HG03159 (cell line): ENCODE results near the gene NCOA5.
"Not testable (repeated sequence)": the region's sequence is repeated elsewhere in the genome, so short reads cannot be mapped to it uniquely, and the experiment has no call there.

Experiments
- ATAC-seq: cut with Tn5 transposase; IDR thresholded peaks from one replicate; pipeline ENCODE4 v1.9.1; 2021; ENCODE audit warnings: mild to moderate bottlenecking, moderate library complexity; ENCODE audit not compliant: unreplicated experiment

The NCOA5 gene

DNA sequence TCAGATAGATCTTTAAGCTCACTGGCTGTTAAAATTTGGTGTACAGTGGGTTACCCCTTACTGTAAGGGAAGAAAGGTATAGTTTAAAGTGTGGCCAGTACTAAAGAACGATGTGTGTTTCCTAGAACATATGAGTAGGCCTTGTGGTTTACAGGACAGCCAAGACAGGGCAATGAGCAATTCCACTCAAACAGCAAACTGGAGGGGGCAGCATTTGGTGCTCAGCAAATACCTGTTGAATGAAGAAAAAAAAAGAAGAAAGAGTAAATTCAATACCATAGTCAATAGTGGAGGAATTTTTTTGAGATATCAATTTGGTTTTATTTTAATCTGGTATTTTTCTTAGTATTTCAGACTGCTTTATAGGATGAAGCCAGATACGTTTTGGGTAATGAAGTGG lies 3.8 kb upstream of the NCOA5 start:
- ATAC-seq, result no peak

DNA sequence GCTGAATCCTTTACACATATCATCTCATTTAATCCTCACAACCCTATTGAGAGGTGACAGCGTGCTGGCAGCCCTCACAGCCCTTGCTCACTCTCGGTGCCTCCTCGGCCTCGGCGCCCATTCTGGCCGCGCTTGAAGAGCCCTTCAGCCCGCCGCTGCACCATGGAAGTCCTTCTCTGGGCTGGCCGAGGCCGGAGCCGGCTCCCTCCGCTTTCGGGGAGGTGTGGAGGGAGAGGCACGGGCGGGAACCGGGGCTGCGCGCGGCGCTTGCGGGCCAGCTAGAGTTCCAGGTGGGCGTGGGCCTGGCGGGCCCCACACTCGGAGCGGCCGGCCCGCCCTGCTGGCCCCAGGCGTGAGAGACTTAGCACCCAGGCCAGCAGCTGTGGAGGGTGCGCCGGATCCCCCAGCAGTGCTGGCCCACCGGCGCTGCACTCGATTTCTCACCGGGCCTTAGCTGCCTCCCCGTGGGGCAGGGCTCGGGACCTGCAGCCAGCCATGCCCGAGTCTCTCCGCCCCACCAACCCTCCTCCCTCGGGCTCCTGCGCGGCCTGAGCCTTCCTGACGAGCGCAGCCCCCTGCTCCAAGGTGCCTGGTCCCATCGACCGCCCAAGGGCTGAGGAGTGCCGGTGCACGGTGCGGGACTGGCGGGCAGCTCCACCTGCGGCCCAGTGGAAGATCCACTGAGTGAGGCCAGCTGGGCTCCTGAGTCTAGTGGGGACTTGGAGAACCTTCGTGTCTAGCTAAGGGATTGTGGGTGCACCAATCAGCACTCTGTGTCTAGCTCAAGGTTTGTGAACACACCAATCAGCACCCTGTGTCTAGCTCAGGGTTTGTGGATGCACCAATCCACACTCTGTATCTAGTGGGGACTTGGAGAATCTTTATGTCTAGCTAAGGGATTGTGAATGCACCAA lies 2.1 kb upstream of the NCOA5 start:
- not testable (repeated sequence) for ATAC-seq

DNA sequence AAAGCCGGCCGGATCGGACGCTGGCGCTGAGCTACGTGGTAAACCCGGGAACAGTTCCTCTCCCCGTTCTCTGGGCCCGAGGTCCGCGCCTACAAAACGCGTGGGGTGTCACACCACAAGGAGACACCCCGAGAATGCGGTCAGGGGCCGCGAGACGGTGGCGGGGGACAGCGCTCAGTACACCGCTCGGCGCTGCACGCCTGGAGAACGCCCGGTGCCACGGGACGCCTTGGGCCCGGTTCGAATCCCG lies 670 bp downstream of the NCOA5 start:
- peak; percentile 34 for ATAC-seq

DNA sequence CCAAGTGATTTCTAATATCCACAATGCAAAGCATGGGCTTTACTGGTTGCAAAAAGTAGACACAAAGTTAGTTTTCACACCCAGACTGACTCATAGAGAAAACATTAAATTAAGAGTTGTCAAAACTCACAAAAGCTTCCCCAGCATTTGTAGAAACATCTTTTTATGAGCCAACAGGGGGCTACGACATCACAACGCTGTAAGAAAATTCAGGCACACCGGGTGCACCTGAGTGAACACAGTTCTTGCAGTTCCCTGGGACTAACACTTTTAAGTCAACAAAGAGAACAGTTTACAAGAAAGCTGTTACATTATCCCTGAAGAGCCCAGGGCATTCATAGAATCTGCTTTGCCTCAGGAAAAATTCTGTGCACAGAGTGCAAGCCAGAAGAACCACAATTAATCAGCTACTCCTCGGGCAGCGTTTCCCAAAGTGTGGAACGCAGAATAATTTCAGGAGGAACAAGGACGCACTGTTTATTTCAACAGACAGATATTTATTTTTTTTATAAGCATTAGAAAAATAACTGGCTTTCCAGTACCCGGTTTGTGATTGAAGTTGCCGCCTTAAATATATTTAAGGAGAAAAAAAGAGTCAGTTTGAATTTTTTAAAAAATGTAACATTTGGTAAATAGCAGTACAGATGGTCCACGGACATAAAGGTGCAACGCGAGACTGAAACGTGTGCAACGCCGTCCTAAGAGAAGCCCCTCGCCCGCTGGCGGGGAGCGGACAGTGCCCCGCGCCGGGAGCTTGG lies 1.2 kb downstream of the NCOA5 start:
- no peak for ATAC-seq

DNA sequence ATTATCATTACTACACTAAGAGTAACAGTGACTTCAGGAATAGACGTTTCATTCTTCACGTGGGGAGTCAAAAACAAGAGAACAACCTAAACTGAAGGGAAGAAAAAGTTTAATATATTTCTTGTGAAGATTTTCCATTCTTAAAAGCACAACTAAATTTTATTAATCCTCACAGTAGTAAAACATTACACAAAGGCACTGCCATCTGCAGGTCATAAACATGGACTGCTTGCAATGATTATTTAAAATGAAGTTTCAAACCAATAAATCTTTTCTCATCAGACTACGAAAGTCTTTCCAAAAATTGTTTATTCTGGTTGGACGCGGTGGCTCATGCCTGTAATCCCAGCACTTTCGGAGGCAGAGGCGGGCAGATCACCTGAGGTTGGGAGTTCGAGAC lies 2.6 kb downstream of the NCOA5 start:
- ATAC-seq, result no peak

DNA sequence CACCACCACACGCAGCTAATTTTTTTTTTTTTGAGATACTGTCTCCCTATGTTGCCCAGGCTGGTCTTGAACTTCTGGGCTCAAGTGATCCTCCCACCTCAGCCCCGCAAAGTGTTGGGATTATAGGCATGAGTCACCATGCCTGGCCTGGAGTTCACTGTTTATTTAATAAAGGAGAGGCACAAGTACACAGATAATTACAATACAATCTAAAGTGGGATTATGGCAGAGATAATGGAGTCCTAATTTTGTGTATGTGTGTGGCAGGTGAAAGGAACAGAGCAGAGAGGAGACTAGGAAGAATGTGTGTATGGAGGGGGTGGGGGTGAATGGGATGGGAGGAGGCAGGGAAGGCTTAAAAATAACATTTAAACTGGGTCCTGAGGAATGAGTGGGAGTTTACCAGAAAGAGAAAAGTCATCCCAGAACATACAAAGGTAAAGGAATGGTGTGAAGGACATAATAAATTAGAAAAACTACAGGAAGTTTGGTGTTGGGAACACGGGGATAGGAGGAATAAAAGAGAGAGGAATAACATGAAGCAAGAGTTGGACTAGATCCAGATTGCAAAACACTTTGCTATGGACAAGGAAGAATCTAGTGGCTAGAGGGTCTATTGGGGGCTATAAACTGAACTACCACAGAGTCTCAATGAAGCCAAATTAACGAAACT lies 4.4 kb downstream of the NCOA5 start:
- ATAC-seq, result no peak

DNA sequence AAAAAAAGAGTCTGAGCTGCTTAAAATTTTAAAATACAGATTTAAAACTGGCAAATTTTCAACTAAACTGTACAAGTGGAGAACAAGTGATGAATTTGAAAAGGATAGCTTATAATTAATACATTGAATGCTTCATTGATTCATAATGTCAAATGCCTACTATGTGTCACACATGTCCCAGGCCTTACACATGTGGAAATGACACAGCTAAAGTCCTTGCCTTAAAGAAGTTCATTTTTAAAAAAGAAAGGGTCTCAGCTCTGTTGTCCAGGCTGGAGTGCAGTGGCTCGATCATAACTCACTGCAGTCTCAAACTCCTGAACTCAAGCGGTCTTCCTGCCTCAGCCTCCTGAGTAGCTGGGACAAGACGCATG lies 5.0 kb downstream of the NCOA5 start:
- ATAC-seq, result no peak

DNA sequence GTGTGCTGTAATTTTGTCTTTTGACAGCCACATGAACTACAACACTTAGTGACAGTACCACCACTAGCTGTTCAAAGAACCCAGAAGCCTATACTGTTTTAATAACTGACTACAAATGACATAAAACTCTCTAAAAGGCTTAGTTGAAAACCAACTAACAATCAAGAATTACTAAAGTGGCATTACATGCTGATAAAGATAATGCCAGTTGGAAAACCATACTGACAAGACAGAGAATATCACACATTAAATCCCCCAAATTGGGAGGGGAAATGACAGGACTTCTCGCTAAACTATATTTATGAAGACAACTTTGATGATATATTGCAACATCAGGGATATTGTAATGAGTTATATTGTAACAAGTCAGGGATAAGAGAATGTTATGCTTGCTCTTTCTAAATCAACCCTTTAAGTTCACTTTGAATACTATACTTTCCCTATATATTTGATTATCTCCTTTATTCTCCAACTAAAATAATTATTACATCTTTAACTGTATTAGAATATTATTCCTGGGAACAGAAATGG lies 6.2 kb downstream of the NCOA5 start:
- ATAC-seq, result no peak

DNA sequence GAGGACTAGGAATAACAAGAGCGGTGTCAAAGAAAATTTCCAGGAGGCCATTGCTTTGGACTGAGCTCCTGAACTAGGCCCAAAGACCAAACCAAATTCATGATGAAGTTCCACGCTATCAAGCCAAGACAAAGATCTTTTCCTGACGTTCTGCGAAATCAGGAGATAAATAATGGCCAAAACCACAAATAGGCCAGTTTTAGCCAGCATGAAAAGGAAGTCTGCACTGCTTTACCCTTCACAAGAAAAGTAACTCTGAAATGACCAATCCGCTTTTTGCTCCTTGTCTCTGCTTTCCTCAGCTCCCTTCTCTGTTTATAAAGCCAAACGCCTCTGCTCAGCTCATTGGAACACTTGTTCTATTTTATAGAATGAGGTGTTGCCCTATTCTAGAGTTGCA lies 6.7 kb downstream of the NCOA5 start:
- ATAC-seq, result no peak

DNA sequence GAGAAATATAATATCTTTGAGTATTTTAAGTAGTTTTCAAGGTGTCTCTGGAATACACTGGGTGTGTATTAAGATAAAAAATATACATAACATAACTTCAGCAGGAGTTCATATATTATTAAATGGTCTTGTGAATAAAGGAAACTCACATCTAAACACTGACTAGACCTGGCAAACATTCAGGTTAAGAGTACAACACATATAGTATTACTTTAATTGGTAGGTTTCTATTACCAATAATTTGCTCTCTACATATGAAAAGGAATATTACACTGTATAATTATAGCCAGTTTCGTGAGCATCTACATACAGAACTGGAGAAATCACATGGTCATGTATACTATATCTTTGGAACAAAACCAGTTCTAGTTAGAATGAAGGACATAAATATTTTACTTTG lies 8.7 kb downstream of the NCOA5 start:
- no peak for ATAC-seq

DNA sequence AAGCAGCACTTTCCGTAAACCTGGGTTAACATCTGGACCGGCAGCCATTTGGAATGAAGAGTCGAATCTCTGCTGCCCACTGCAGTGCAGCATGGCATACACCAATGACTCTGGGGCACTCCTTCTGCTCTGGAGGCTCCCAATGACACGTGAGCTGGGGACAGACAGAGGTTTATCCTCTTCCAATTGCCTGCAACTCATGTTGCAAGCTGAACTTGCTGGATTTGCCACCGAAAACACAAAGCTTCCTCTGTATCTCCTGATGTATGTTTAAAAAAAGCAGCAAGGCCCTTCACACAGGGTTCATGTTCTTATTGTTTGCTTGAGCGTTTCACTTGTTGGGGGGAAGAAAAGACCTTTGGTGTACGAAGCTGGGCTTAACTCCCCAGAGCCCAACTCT lies 10.8 kb downstream of the NCOA5 start:
- ATAC-seq, result no peak

DNA sequence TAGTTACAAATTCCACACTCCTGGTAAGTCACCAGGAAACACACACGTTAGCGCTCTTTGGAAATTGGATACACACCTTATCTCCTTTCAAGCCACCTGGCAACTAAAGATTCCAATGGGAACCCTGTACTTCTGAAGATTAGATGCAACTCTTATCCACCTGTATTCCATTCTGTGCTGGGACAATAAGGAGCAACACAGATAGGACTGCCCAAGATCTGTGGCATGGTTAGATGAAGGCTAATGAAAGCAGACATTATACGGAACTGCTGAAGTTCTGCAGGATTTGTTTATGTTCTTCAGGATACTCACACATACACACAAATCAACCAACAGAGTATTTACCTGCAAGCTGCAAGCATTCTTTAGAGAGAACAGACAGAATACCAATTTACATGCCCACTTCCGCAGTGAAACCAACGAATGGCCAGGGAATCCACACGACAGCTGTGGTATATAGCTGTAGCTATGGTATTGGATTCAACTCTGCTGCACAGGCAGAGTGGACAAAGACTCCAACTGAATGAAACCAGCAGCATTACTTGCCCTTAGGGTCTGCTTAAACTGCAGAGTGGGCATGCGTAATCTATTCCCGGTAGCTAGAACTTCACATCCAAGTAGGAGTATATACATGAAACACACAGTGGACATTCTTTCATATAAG lies 12.0 kb downstream of the NCOA5 start:
- ATAC-seq, result no peak

DNA sequence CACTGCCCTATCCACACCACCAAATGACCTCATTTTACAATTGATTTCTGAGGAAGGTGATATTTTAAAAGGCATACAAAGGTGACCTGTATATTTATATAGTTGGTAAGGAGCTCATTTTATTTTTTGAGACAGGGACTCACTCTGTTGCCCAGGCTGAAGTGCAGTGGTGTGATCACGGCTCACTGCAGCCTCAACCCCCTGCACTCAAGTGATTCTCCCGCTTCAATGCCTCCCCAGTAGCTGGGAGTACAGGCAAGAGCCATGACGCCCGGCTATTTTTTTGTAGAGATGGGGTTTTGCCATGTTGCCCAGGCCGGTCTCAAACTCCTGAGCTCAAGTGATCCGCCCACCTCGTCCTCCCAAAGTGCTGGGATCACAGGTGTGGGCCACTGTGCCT lies 13.0 kb downstream of the NCOA5 start:
- no peak for ATAC-seq

DNA sequence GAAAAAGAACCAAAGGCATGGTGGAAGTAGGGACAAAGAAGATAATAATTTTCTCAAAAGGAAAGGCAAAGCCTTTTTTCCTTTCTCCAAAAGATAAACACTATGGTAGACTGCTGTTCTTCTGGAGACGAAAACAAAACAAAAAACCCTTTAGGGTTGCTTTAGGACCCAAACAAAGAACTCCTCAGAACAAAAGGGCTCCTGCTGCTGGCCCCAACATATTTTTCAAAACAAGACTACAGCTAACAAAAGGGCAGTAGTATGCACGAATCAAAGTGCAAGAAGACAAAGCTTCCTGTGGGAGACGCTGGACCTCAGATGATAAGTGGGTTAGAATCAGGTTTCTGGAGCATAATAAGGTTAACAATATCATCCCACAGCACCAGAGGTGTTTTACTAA lies 15.8 kb downstream of the NCOA5 start:
- ATAC-seq, result no peak

DNA sequence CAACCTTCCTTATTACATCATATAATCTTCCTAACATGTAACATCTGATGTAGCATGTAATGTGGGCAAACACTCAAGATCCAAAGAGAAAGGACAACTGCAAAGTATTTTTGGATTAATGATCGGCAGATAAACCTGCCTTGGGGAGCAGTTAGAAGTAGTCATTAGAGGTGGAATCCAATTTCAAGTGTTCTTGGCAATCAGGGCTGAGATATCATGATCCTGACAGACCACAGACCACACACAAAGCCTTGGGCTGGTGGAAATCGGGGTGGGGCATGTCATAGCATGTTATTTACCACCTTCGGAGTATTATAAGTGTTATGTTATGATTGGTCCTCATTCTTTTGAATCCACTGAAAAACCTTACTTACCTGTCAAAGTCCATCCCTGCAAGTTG lies 16.3 kb downstream of the NCOA5 start:
- ATAC-seq, result no peak

DNA sequence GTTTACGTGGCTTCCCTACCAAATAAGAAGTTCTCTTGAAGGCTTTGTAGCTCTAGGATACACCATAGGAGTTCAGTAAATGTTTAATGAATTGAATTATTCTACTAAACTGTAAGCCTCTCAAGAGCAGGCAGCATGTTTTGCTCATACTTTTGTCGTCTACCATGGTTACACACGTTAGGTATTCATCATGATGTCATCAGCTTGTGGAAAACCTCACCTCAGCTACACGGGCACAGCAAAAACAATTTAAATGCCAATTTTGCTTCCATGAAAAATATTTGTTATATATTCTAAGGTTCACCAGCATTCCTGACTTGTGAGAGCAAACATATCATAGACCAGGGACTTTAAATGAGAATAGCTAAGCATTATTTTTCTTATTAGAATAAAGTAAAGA lies 16.7 kb downstream of the NCOA5 start:
- no peak for ATAC-seq

DNA sequence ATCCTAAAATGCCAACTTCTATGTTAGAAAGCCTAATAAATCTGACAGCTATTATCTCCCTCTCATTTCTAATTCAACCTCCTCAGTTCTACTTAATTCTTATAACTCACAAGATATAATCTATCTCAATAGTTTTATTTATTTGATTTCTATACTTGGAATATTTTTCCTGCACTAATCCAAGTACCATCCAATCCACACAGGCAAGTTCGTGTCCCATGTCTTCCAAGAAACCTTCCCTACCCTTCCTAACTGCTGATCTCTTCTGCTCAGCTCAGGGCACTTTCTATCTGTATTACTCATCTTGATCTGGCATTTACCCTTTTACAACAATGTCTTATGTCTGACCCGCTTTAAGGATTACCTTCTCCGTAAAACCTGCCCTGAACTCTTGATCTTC lies 18.2 kb downstream of the NCOA5 start:
- ATAC-seq, result no peak

DNA sequence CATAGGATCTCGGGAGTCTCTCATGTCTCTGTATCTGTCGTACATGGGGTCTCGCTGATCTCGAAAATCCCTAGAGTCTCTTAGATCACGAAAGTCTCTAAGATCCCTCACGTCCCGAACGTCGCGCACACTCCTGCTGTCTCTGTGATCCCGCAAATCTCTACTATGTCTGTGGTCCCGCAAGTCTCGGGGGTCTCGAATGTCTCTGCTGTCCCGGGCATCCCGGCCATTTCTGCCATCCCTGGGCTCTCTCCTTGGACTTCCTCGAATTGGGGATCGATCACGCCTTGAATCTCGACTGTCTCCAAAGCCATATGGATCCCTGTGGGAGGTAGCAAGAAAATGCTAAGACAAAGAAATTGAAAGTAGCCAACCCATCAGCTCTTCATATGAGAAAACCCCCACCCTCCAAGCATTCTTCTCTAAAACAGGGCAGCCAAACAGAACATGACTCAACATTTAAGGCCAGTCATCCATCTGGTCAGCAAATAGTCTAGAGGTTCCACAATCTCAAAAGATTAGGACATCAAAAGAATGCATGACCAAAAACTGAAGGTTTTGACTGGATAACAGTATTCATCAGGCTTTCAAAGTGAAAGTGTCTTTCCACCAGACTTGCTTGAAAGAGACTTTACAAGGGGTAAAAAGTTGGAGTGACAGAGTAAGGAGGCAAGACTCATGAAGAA lies 19.4 kb downstream of the NCOA5 start:
- ATAC-seq, result no peak

DNA sequence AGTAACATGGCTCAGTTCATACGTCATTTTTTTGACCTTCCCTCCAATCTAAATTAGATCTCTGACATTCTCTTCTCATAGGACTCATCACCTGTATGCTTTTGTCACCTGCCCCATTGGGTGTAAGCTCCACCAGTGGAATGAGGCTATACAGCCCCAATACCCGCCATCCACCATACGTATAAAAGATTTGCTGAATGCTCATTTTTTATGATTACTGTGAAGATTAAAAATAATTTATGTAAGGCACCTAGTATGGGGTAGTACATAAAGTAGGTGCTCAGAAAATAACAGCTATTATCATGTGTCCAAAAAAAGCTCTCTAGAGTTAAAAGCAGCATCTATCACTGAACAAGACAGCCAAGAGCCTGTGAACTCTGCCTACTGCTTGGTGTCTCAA lies 24.1 kb downstream of the NCOA5 start:
- no peak for ATAC-seq

DNA sequence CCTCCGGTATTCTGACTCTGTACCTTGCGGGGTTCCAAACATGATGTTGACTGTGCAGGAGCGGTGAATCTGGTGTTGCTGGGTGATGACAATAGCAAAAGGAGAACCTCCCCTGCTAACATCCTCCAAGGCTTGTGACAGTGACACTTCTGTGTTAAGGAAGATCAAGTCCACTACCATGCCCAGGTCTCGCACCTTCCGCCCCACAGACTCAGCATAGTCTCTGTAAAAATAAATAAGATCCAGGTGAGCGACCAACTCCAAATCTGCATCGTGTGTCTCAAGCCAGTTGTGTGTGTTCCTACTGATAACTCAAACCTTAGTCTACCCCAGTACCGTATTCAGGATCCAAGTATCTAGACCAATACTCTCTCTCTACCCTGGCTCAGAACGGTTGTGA lies 24.8 kb downstream of the NCOA5 start:
- no peak for ATAC-seq

DNA sequence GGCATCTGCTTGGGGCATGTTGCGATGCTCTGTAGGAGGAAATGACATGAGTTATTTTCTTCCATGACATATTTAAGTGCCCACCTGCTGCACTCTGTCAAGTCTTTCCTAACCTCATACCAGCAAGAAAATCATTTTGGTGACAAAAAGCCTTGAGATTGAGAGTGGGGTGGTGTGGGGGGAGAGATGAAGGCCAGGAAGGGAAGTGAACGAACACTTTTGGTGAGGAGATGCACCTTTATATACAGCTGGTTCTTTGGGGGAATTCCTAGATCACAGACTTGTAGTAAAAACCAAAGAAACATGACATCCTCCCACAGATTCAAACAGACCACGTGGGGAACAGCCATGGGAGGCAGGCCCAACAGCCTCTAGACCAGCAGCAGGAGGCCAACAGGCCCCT lies 26.1 kb downstream of the NCOA5 start:
- no peak for ATAC-seq
